ENCODE results near the gene SUPT6H.
"Not testable (repeated sequence)": the region's sequence is repeated elsewhere in the genome, so short reads cannot be mapped to it uniquely, and the experiment has no call there.

The SUPT6H gene

GRCh38 chr17:28655160-28655559, 6.8 kb upstream of the SUPT6H start:
- no peak for DNase-seq

GRCh38 chr17:28657756-28658155, 4.2 kb upstream of the SUPT6H start:
- no peak for DNase-seq

DNA sequence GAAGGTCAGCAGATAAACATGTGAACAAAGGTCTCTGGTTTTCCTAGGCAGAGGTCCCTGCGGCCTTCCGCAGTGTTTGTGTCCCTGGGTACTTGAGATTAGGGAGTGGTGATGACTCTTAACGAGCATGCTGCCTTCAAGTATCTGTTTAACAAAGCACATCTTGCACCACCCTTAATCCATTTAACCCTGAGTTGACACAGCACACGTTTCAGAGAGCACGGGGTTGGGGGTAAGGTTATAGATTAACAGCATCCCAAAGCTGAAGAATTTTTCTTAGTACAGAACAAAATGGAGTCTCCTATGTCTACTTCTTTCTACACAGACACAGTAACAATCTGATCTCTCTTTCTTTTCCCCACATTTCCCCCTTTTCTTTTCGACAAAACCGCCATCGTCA, 3.7 kb upstream of the SUPT6H start:
- DNase-seq: not testable (repeated sequence)

DNA sequence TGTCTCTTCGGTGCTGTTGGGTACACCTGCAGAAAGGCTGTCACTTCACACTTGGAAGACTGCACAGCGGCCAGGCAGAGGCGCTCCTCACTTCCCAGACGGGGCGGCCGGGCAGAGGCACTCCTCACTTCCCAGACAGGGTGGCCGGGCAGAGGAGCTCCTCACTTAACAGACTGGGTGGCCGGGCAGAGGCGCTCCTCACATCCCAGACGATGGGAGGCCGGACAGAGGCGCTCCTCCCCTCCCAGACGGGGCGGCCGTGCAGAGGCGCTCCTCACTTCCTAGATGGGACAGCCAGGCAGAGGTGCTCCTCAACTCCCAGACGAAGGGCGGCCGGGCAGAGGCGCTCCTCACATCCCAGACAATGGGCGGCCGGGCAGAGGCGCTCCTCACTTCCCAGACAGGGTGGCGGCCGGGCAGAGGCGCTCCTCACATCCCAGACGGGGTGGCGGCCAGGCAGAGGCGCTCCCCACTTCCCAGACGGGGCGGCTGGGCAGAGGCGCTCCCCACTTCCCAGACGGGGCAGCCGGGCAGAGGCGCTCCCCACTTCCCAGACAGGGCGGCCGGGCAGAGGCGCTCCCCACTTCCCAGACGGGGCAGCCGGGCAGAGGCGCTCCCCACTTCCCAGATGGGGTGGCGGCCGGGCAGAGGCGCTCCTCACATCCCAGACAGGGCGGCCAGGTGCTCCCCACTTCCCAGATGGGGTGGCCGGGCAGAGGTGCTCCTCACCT, 3.1 kb upstream of the SUPT6H start:
- DNase-seq: not testable (repeated sequence)

DNA sequence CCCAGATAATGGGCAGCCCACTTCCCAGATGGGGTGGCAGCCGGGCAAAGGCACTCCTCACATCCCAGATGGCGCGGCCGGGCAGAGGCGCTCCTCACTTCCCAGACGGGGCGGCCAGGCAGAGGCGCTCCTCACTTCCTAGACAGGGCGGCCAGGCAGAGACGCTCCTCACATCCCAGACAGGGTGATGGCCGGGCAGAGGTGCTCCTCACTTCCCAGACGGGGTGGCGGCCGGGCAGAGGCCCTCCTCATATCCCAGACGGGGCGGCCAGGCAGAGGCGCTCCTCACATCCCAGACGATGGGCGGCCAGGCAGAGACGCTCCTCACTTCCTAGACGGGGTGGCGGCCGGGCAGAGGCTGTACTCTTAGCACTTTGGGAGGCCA, 2.5 kb upstream of the SUPT6H start:
- DNase-seq: not testable (repeated sequence)

DNA sequence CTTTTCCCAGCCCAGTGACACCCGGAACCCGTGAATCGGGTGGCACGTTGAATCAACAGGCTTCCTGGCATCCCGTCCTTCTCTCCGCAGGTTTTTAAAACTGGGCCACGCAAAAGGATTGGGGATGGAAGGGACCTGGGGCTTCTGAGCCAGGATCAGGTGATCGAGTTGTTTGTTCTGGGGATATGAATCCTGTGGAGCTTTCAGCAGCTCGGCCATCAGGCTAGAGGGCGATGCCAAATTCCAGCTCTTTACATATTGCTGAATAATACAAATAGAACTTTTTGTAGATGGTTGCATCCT, 473 bp downstream of the SUPT6H start:
- DNase-seq: no peak

DNA sequence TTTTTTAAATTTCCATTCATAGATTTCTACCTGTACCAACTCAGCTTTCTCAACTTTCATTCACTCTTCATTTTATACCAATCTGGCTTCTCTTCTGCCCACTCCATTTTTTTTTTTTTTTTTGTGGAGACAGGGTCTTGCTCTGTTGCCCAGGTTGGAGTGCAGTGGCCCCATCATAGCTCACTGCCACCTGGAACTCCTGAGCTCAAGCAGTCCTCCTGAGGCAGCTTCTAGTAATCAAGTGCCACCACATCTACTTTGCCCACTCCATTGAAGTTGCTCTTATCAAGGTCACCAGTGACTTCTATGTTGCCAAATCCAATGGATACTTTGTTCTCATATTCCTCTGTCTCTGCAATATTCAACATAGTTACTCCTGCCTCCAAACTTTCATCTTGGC, 1.7 kb downstream of the SUPT6H start:
- no peak for DNase-seq

DNA sequence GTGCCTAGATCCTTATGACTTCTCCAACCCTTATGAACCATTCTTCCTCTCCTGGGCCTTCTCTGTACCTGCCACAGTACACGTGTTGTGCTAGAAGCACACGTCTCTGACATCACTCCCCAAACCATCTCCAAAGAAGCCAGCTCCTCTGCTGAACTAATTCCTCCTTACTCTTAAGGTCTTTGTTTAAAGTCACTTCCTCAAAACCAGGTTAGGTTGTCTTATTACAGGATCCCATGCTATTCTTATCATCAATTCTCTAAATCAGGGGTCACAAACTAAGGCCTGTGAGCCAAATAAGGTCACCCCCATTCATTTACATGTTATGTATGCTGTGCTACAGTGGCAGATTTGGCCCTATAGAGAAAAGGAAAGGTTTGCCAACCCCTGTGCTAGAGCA, 4.0 kb downstream of the SUPT6H start:
- DNase-seq: no peak

DNA sequence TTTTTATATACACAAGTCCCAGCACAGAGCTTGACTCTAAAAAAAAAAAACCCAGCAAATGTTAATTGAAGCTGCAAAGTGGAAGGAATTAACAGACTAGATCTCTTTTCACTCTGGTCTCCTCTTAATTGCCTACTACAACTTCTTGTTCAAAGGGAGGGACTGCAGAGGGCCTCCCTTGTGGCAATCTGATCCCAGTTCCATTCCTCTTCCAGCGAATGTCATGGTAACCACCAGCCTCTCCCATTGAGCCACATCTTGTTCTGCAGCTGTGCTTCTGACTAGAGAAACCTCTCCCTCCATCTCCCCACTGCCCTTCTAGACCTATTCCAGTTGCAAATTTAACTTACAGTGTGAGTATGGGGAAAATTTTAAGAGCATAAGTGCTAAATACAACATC, 5.9 kb downstream of the SUPT6H start:
- DNase-seq: no peak

GRCh38 chr17:28669918-28670317, 7.9 kb downstream of the SUPT6H start:
- DNase-seq: no peak

GRCh38 chr17:28675490-28675889, 13.5 kb downstream of the SUPT6H start:
- DNase-seq: no peak

GRCh38 chr17:28675980-28676379, 14.0 kb downstream of the SUPT6H start:
- DNase-seq: no peak

DNA sequence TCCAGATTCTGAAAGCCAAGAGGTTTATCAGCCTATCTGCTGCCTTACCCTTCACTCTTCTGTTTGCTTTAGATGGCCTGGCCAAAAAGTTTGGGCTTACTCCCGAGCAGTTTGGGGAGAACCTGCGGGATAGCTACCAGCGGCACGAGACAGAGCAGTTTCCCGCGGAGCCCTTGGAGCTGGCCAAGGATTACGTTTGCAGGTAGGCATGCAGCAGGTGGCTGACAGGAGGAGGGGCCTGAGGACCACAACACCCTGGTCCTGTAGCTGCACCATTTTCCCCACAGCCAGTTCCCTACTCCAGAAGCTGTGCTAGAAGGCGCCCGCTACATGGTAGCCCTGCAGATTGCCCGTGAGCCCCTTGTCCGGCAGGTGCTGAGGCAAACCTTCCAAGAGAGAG, 20.6 kb downstream of the SUPT6H start:
- DNase-seq: no peak

DNA sequence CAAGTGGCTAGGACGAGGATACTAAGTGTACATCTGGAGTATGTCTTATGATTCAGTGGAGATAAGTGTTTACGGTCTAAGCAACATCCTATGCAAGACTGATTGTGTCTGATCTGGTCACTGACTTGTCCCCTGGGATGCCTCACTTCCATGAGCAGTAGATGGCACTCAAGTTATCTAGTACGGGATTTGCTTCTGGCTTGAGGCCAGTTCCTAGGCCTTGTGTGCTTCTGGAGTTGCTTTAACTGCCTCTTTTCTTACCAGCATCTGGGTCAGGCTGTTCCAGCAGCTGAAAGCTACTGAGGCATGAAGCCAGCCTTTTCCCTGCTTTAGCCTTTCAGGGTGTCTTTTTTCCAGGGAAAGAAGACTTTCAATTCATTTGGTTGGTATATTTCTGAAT, 23.0 kb downstream of the SUPT6H start:
- peak; percentile 42 for DNase-seq

DNA sequence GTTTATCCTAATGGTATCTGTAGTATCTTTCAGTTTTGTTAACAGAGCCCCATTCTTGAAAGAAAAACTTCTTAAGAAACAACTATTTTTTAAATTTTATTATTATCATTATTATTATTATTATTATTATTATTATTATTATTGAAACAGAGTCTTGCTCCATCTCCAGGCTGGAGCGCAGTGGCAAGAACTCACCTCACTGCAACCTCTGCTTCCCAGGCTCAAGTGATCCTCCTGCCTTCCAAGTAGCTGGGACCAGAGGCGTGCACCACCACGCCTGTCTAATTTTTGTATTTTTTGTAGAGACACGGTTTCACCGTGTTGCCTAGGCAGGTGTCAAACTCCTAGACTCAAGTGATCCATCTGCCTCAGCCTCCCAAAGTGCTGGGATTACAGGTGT, 23.4 kb downstream of the SUPT6H start:
- DNase-seq: no peak

DNA sequence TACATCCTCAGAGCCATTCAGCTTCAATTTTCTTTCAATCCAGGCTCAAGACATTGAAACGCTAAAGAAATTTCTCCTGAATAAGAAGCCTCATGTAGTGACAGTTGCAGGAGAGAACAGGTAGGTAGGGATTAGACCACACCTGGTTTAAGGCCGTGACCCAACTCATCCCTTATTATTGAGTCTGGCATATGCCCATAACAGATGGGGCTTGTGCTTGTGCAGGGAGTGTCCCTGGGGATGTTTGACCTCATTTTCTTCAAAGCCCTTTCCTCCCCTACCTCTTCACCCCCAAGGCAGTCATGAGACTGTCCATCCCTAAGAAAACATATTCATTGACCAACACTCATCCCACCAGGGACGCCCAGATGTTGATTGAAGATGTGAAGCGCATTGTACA, 24.3 kb downstream of the SUPT6H start:
- DNase-seq: no peak

DNA sequence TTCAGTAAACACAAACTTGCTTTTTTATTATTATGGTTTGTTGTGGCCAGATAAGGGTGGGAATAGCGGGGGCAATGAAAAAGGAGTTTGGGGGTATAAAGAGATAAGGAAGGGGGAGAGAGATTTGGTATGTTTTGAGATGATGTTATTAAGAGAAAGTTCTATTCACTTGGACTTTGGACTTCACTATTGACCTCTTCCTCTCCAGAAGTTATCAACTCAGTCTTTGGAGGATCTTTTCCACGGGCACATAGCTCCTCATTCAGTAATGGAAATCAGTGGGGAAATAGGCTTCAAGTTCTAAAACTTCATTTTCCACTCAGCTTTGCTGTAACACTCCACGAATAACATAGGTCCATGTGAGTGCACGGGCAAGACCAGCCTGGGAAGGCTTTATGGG, 26.5 kb downstream of the SUPT6H start:
- DNase-seq: no peak

DNA sequence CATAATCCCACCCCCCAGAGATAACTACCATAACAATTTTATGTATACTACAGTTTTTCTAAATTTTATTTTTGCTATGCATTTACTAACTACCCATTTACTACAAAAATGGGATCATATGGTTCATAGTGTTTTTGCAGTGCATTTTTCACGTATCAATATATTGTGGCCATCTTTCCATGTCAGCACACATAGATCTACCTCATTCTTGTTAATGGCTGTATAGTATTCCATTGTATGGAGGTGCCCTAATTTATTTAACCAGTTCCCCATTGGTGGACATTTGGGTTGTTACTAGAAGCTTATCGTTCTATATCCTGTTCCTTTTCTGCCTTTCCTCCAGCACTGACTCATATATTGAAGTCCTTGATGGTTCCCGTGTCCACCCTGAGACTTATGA, 27.0 kb downstream of the SUPT6H start:
- no peak for DNase-seq

GRCh38 chr17:28693869-28694268, 31.9 kb downstream of the SUPT6H start:
- no peak for DNase-seq

DNA sequence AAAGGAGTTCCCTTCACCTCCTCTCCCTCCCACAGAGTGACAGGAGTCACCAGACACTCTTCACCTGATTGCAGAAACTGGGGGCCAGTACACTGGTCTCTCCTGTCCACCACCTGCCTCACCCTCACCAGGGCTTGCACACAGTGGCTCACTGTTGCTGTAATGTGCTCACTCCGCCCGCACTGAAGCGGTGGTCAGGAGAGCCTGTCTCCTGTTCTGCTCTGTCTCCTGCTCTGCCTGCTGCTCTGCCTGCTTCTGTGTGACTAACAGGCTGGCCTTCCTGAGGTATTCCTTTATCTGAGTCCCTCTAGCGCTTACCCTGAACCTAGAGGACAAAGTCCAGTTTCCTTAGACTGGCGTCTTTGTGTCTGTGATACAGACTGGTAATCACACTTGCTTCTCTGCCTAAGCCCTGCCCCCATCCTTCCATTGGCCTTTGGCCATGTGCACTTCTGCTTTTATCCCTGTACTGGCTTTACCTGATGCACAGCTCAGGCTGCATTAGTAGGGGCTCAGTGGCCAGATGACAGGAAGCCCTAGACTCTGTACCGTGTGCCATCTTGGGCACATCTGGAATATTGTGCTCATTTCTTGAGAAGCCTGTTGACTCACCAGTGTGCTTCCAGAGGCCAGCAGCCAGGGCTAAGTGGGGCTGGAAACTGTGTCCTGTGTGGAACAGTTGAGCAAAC, 36.4 kb downstream of the SUPT6H start:
- no peak for DNase-seq

DNA sequence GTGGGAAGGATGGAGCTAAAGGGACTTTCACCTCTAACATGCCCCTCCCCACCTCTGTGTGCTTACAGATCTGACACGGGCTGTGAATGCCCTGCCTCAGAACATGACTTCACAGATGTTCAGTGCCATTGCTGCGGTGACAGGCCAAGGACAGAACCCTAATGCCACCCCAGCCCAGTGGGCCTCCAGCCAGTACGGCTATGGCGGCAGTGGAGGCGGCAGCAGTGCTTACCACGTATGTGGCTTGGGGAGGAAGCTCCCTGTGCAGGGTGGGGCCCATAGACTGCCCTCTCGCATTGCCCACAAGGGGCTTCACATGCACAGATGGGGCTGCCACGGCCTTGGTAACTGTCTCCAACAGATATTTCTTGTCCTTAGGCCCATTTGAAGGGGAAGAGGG, 38.3 kb downstream of the SUPT6H start:
- no peak for DNase-seq

GRCh38 chr17:28700830-28701492, 39.0 kb downstream of the SUPT6H start:
- DNase-seq: no peak

DNA sequence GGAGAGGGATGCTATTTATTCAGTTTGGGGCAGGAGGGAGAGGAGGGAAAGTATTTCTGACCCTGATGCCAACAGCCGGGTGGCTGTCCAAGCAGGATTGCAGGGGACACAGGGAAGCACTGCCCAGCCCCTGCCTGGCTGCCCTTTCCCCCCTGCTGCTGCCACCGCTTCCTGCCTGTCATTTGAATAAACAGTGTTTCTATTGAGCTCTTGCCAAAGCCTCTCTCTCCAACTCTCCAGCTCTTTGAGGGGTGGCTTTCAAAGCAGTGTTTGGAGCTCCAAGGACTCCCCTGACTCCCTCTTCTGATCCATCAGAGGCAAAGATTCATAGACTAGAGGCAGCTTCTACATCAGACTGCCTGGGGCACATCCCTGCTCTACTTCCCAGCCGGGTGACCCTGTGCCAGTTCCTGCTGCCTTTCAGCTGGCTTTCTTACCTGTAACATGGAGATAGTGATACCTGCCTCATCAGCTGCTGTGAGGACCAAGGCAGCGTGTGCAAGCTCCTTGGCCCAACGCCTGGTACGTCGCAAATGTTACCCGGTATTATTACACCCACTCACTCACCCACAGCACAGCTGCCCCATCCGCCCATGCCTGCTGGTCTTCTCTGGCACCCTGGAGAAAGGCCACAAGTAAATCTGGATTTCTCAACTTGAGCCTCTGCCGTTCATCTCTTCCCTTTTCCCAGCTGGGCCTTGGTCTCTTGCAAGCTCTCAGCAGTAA, 40.2 kb downstream of the SUPT6H start:
- no peak for DNase-seq

- DNase-seq: no peak
Measured at GRCh38 chr17:28702752-28703150, 40.7 kb downstream of the SUPT6H start.

All from eye (tissue), 1 donor.